H1 (cell line): ENCODE data around the gene DCDC2C. TPM values are rescaled to one million over a fixed set of nuclear protein-coding genes. Genes with fewer than 3 reads are reported as not detected.

Experiments
- BACH1 ChIP-seq: IDR thresholded peaks from 2 replicates; pipeline ENCODE4 v1.6.1; 2012; ENCODE audit warnings: low read length, improper control_type of control experiment
- BRCA1 ChIP-seq: IDR thresholded peaks from 2 replicates; pipeline ENCODE4 v1.6.1; 2012; ENCODE audit warnings: low read depth, low read length, improper control_type of control experiment
- EP300 ChIP-seq, 2 experiments: IDR thresholded peaks; 1 replicate in 1 of 2; 2 replicates in 1 of 2; pipeline ENCODE4 v1.6.1; 2011 to 2012; ENCODE audit warnings: low read depth in 2 of 2, low read length in 2 of 2, mild to moderate bottlenecking in 2 of 2, borderline replicate concordance in 1 of 2, inconsistent platforms in 1 of 2, moderate library complexity in 1 of 2
- FOSL1 ChIP-seq: IDR thresholded peaks from 2 replicates; pipeline ENCODE4 v1.6.1; 2011; ENCODE audit warnings: mild to moderate bottlenecking, low read depth, low read length, moderate library complexity; ENCODE audit not compliant: insufficient read depth
- KDM4A ChIP-seq: IDR thresholded peaks from one replicate; pipeline ENCODE4 v1.7.1; 2012; ENCODE audit warnings: low read depth, mild to moderate bottlenecking, moderate library complexity, low read length, inconsistent platforms; ENCODE audit not compliant: severe bottlenecking
- NRF1 ChIP-seq: IDR thresholded peaks from 2 replicates; pipeline ENCODE4 v1.6.1; 2011; ENCODE audit warnings: mild to moderate bottlenecking, low read depth, low read length, improper control_type of control experiment
- POLR2A ChIP-seq, 2 experiments: IDR thresholded peaks; 1 replicate in 1 of 2; 2 replicates in 1 of 2; pipeline ENCODE4 v1.6.1; 2011; ENCODE audit warnings: low read depth in 2 of 2, low read length in 2 of 2, mild to moderate bottlenecking in 2 of 2; ENCODE audit errors: control extremely low read depth in 1 of 2
- SIX5 ChIP-seq: IDR thresholded peaks from 2 replicates; pipeline ENCODE4 v1.6.1; 2011; ENCODE audit warnings: mild to moderate bottlenecking, low read depth, low read length
- SP4 ChIP-seq: IDR thresholded peaks from 2 replicates; pipeline ENCODE4 v1.6.1; 2012; ENCODE audit warnings: low read length, inconsistent platforms
- polyA plus RNA-seq, 7 experiments: library from polyadenylated mRNA; depleted of rRNA in 3 of 7; stranded (reverse) in 5 of 7; unstranded in 2 of 7; fragments of >200 nt in 5 of 7; fragments of 200-250 nt in 2 of 7; gene quantifications; 1 replicate in 5 of 7; 2 replicates in 1 of 7; 4 replicates in 1 of 7; pipeline versions ENCODE4 v1.2.1 to v1.2.3, GENCODE V29; 2011 to 2013; ENCODE audit warnings: missing spikeins in 2 of 7, mixed read lengths in 2 of 7
- total RNA-seq: library from RNA; stranded (reverse); fragmentation: NEBNext Ultra II Directional; extraction: Animal tissue kit (Norgen Biotek cat#: 25700); gene quantifications from 2 replicates; pipeline ENCODE4 v1.2.1, GENCODE V29; 2021
- TF ChIP-seq, protein P1 (sequence below): IDR thresholded peaks from 2 replicates; pipeline ENCODE4 v1.6.1; 2012; ENCODE audit warnings: inconsistent platforms

DCDC2C gene
- total and polyA plus RNA-seq, 2 of the 8 experiments (the other 6 are each of a cell fraction or from before 2014, with no cell fraction given): 0.50 TPM; not detected in 1

DNA sequence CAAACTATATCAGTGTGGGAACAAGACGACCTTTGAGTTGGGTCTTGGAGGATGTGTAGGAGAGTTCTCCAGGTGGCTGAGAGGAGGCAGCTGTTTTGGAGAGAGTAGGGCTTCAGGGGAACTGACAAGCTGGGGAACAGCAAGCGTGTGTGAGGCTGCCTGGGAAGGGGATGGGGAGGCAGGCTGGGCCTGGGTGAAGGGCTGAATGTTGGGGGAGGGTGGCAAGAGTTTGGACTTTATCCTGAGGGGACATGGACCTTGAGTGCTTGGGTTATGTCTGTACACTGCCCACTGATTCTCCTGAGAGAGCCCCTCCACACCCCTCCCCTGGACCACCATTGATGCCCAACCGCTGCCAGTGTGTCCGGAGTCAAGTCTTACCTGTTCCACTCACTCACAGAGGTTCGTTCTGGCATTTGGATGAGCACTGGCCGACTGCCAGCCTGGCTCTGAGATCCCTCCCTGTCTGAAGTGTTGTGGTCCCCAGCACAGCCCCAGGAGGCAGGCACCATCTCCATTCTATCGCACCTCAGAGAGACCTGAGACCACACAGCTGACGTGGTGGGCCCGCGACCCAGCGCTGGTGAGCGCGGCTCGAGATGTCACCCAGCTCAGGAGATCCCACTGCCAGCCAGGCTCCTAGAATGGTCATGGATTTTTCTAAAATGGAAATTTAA lies 59.5 kb downstream of the DCDC2C start (continued):
- no peak for TF ChIP-seq BACH1
- TF ChIP-seq SP4: no peak
- no peak for TF ChIP-seq NRF1
- TF ChIP-seq BRCA1: no peak
- TF ChIP-seq, protein P1, sequence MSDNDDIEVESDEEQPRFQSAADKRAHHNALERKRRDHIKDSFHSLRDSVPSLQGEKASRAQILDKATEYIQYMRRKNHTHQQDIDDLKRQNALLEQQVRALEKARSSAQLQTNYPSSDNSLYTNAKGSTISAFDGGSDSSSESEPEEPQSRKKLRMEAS: no peak
- TF ChIP-seq POLR2A (IDR thresholded peaks at IDR 0.05; ENCODE audit: control extremely low read depth in 1 of 2, low read depth in 2 of 2, low read length in 2 of 2): no peak
- TF ChIP-seq KDM4A: no peak
- no peak for TF ChIP-seq SIX5
- TF ChIP-seq EP300 (IDR thresholded peaks at IDR 0.05; ENCODE audit: borderline replicate concordance in 1 of 2, low read depth in 2 of 2, low read length in 2 of 2): no peak
- TF ChIP-seq FOSL1: no peak
